Mesenchymal stem cell (in vitro differentiated cells and primary cell): ENCODE data around the gene GTF2IRD1.
"Not testable (repeated sequence)": the region's sequence is repeated elsewhere in the genome, so short reads cannot be mapped to it uniquely, and the experiment has no call there.

Source experiments
- DNase-seq: peaks from one replicate; pipeline ENCODE4 v3.0.0-alpha.2; 2013
- H2AFZ ChIP-seq: one replicate; pipeline ENCODE4 v1.6.1; 2013; ENCODE audit warnings: low read depth, mild to moderate bottlenecking, control low read depth, inconsistent platforms, low read length, moderate library complexity
- H2AK5ac ChIP-seq: 2 replicates; pipeline ENCODE4 v1.6.1; 2013; ENCODE audit warnings: low read length, moderate library complexity, mild to moderate bottlenecking, inconsistent platforms; ENCODE audit not compliant: severe bottlenecking
- H2BK120ac ChIP-seq: one replicate; pipeline ENCODE4 v1.6.1; 2013; ENCODE audit warnings: low read depth, mild to moderate bottlenecking, inconsistent platforms, low read length, moderate library complexity
- H2BK12ac ChIP-seq, 2 experiments: one replicate each; pipeline ENCODE4 v1.6.1; 2013; ENCODE audit warnings: inconsistent platforms in 2 of 2, low read length in 2 of 2, mild to moderate bottlenecking in 2 of 2, moderate library complexity in 2 of 2, control low read depth in 1 of 2
- H2BK15ac ChIP-seq: one replicate; pipeline ENCODE4 v1.6.1; 2013; ENCODE audit warnings: mild to moderate bottlenecking, low read depth, inconsistent platforms; ENCODE audit not compliant: poor library complexity, severe bottlenecking
- H2BK5ac ChIP-seq: 2 replicates; pipeline ENCODE4 v1.6.1; 2013; ENCODE audit warnings: low read depth, mild to moderate bottlenecking, low read length, control low read depth, inconsistent platforms; ENCODE audit not compliant: poor library complexity, severe bottlenecking
- H3K14ac ChIP-seq, 2 experiments: one replicate each; pipeline ENCODE4 v1.6.1; 2013; ENCODE audit warnings: inconsistent platforms in 2 of 2, low read length in 2 of 2, control low read depth in 1 of 2, mild to moderate bottlenecking in 1 of 2, moderate library complexity in 1 of 2
- H3K18ac ChIP-seq, 2 experiments: one replicate each; pipeline ENCODE4 v1.6.1; 2013; ENCODE audit warnings: inconsistent platforms in 2 of 2, low read length in 2 of 2, control low read depth in 1 of 2, low read depth in 1 of 2, mild to moderate bottlenecking in 1 of 2
- H3K23ac ChIP-seq, 2 experiments: one replicate each; pipeline ENCODE4 v1.6.1; 2013; ENCODE audit warnings: inconsistent platforms in 2 of 2, low read length in 2 of 2, mild to moderate bottlenecking in 2 of 2, moderate library complexity in 2 of 2, control low read depth in 1 of 2
- H3K27ac ChIP-seq: 2 replicates; pipeline ENCODE4 v1.5.1; 2013; ENCODE audit warnings: mild to moderate bottlenecking, moderate library complexity, low read length, control low read depth, inconsistent platforms; ENCODE audit not compliant: poor library complexity, severe bottlenecking
- H3K27me3 ChIP-seq, 2 experiments: 2 replicates each; pipeline versions ENCODE4 v1.6.1 to v1.7.0; 2013; ENCODE audit warnings: low read length in 2 of 2, mild to moderate bottlenecking in 2 of 2, moderate library complexity in 2 of 2, control low read depth in 1 of 2, inconsistent platforms in 1 of 2; ENCODE audit not compliant: control insufficient read depth in 1 of 2, insufficient read depth in 1 of 2
- H3K36me3 ChIP-seq, 2 experiments: 2 replicates each; pipeline versions ENCODE4 v1.6.1 to v1.7.0; 2013; ENCODE audit warnings: low read length in 2 of 2, control low read depth in 1 of 2, inconsistent platforms in 1 of 2, low read depth in 1 of 2, mild to moderate bottlenecking in 1 of 2; ENCODE audit not compliant: insufficient read depth in 2 of 2, control insufficient read depth in 1 of 2
- H3K4ac ChIP-seq, 2 experiments: one replicate each; pipeline ENCODE4 v1.6.1; 2013; ENCODE audit warnings: inconsistent platforms in 2 of 2, low read length in 2 of 2, mild to moderate bottlenecking in 2 of 2, moderate library complexity in 2 of 2, control low read depth in 1 of 2, low read depth in 1 of 2
- H3K4me1 ChIP-seq: 2 replicates; pipeline ENCODE4 v1.6.1; 2013; ENCODE audit warnings: low read depth, low read length, control low read depth; ENCODE audit not compliant: control insufficient read depth, insufficient read depth
- H3K4me2 ChIP-seq: 2 replicates; pipeline ENCODE4 v1.6.1; 2013; ENCODE audit warnings: low read length, mild to moderate bottlenecking, inconsistent platforms; ENCODE audit not compliant: poor library complexity, severe bottlenecking
- H3K4me3 ChIP-seq, 2 experiments: 2 replicates each; pipeline versions ENCODE4 v1.5.1 to v1.7.0; 2013; ENCODE audit warnings: low read length in 2 of 2, mild to moderate bottlenecking in 2 of 2, control low read depth in 1 of 2, low read depth in 1 of 2; ENCODE audit not compliant: insufficient read depth in 1 of 2
- H3K79me1 ChIP-seq: replicated peaks from 2 replicates; pipeline ENCODE4 v1.6.1; 2013; ENCODE audit warnings: mild to moderate bottlenecking, control low read depth, low read length, inconsistent platforms; ENCODE audit not compliant: poor library complexity, severe bottlenecking
- H3K9ac ChIP-seq: 2 replicates; pipeline ENCODE4 v1.7.0; 2013; ENCODE audit warnings: mild to moderate bottlenecking, low read length, moderate library complexity
- H3K9me3 ChIP-seq: 2 replicates; pipeline ENCODE4 v1.7.0; 2013; ENCODE audit warnings: mild to moderate bottlenecking, low read length; ENCODE audit not compliant: control insufficient read depth
- H4K8ac ChIP-seq: one replicate; pipeline ENCODE4 v1.6.1; 2013; ENCODE audit warnings: inconsistent platforms, mild to moderate bottlenecking, low read length, moderate library complexity
- H4K91ac ChIP-seq: one replicate; pipeline ENCODE4 v1.6.1; 2013; ENCODE audit warnings: mild to moderate bottlenecking, low read length, inconsistent platforms
- WGBS: methylation state at CpG from one replicate; pipeline ENCODE4 v1.1.7; 2013; ENCODE audit warnings: mixed read lengths; 5-methylcytosine and 5-hydroxymethylcytosine counted together

Gene GTF2IRD1

GRCh38 chr7:74430409-74430808, 23.3 kb upstream of the GTF2IRD1 start:
- not testable (repeated sequence) for H2AFZ ChIP-seq, H2BK12ac ChIP-seq, DNase-seq, H3K14ac ChIP-seq, H4K91ac ChIP-seq, H3K27me3 ChIP-seq, H3K4ac ChIP-seq, H3K36me3 ChIP-seq, H2BK120ac ChIP-seq, H3K4me2 ChIP-seq, H3K4me3 ChIP-seq, H3K9me3 ChIP-seq, H3K9ac ChIP-seq, H2BK15ac ChIP-seq, H3K27ac ChIP-seq, H3K79me1 ChIP-seq, H4K8ac ChIP-seq
- 98% methylated on average over 8 of the region's 9 CpGs for WGBS
- H3K23ac ChIP-seq: peak overlapping the region in 1 of 2 experiments; percentile 73
- H3K4me1 ChIP-seq: peaks cover 28% of the 10 kb centered on the region
- H2AK5ac ChIP-seq: peak overlapping the region; percentile 95
- H2BK5ac ChIP-seq: peak overlapping the region; percentile 53
- H3K18ac ChIP-seq: peak overlapping the region in 1 of 2 experiments; percentile 59

- Histone ChIP-seq H3K4me2 (no peak overlapping the region), H2BK120ac (no peak overlapping the region), H3K9ac (no peak overlapping the region), H3K4me3 (no peak overlapping the region), H3K27ac (no peak overlapping the region), H3K4ac (no peak overlapping the region), H2AFZ (no peak overlapping the region), H4K8ac (peak overlapping the region; percentile 7), H4K91ac (peak overlapping the region; percentile 43), H3K79me1 (no peaks in the 10 kb centered on the region), H3K18ac (no peak overlapping the region), H2BK5ac (no peak overlapping the region), H3K36me3 (no peaks in the 10 kb centered on the region), H2BK15ac (no peak overlapping the region), H2BK12ac (no peak overlapping the region), H3K23ac (no peak overlapping the region), H2AK5ac (peak overlapping the region; percentile 61), H3K9me3 (no peaks in the 10 kb centered on the region), H3K4me1 (peaks cover 32% of the 10 kb centered on the region), H3K27me3 (peaks cover 0 to 1% of the 10 kb centered on the region in 2 experiments), H3K14ac (no peak overlapping the region)
- 71% methylated on average over 12 of the region's 12 CpGs for WGBS
- DNase-seq: no peak
Observed at GRCh38 chr7:74430961-74431466, 22.7 kb upstream of the GTF2IRD1 start.

DNA sequence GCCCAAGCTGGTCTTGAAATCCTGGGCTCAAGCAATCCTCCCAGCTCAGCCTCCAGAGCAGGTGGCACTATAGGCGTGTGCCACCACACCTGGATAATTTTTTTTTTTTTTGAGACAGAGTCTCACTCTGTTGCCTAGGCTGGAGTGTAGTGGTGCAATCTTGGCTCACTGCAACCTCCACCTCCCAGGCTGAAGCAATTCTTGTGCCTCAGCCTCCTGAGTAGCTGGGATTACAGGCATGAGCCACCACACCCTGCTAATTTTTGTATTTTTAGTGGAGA, 16.5 kb upstream of the GTF2IRD1 start:
- H3K4me3 ChIP-seq, H3K4ac ChIP-seq, H3K27ac ChIP-seq, H2BK5ac ChIP-seq, H4K8ac ChIP-seq, H2AK5ac ChIP-seq, H3K14ac ChIP-seq, H3K79me1 ChIP-seq, H2AFZ ChIP-seq, H3K9ac ChIP-seq, H3K27me3 ChIP-seq, H2BK120ac ChIP-seq, H4K91ac ChIP-seq, H2BK12ac ChIP-seq, H3K18ac ChIP-seq, H3K4me2 ChIP-seq, H3K36me3 ChIP-seq, H2BK15ac ChIP-seq, DNase-seq, H3K23ac ChIP-seq: not testable (repeated sequence)
- WGBS: 92% methylated on average over 1 of the region's 1 CpG
- Histone ChIP-seq H3K4me1 (peaks cover 16% of the 10 kb centered on the region), H3K9me3 (peaks cover 10% of the 10 kb centered on the region)

GRCh38 chr7:74438327-74438726, 15.4 kb upstream of the GTF2IRD1 start:
- Histone ChIP-seq H3K27me3 (peaks cover 0 to 7% of the 10 kb centered on the region in 2 experiments), H3K9ac (no peak overlapping the region), H2BK120ac (no peak overlapping the region), H3K4me3 (no peak overlapping the region), H4K91ac (no peak overlapping the region), H2AFZ (no peak overlapping the region), H3K9me3 (peaks cover 10% of the 10 kb centered on the region), H2BK5ac (no peak overlapping the region), H3K18ac (no peak overlapping the region), H3K4me2 (no peak overlapping the region), H3K36me3 (no peaks in the 10 kb centered on the region), H3K23ac (no peak overlapping the region), H3K14ac (no peak overlapping the region), H3K27ac (no peak overlapping the region), H3K4ac (no peak overlapping the region), H3K79me1 (no peaks in the 10 kb centered on the region), H2BK12ac (no peak overlapping the region), H3K4me1 (peaks cover 16% of the 10 kb centered on the region), H2BK15ac (no peak overlapping the region), H4K8ac (no peak overlapping the region), H2AK5ac (no peak overlapping the region)
- no peak for DNase-seq
- 98% methylated on average over 1 of the region's 2 CpGs for WGBS
